OCI-LY1 (cell line): ENCODE results near the gene PHF2.

Experiments
- H2AFZ ChIP-seq: fragments of 200-600 bp; sonication (generic), shearing (Covaris generic); 2 replicates; pipeline ENCODE4 v1.6.0; 2014; ENCODE audit warnings: antibody characterized with exemption, mild to moderate bottlenecking, low read length
- H3F3A ChIP-seq: fragments of 200-600 bp; sonication (generic), shearing (Covaris generic); 2 replicates; pipeline ENCODE4 v1.6.0; 2014; ENCODE audit warnings: mild to moderate bottlenecking, antibody characterized with exemption, low read length, moderate library complexity; ENCODE audit not compliant: insufficient read depth
- H3K27ac ChIP-seq: fragments of 200-600 bp; sonication (generic); 2 replicates; pipeline ENCODE4 v1.5.1; 2014; ENCODE audit warnings: low read length, mixed run types, mild to moderate bottlenecking, low read depth; ENCODE audit not compliant: poor library complexity, severe bottlenecking
- H3K27me3 ChIP-seq: fragments of 200-600 bp; sonication (generic); 2 replicates; pipeline ENCODE4 v1.6.0; 2014; ENCODE audit warnings: antibody characterized with exemption, mild to moderate bottlenecking, low read length, moderate library complexity; ENCODE audit not compliant: insufficient read depth
- H3K36me3 ChIP-seq: fragments of 200-600 bp; sonication (generic); 2 replicates; pipeline ENCODE4 v1.6.1; 2014; ENCODE audit warnings: mild to moderate bottlenecking, antibody characterized with exemption, low read length, moderate library complexity, mixed read lengths; ENCODE audit not compliant: insufficient read depth
- H3K4me1 ChIP-seq: fragments of 200-600 bp; sonication (generic); 2 replicates; pipeline ENCODE4 v1.5.1; 2014; ENCODE audit warnings: mild to moderate bottlenecking, low read length, moderate library complexity; ENCODE audit not compliant: insufficient read depth, severe bottlenecking
- H3K4me2 ChIP-seq: fragments of 200-600 bp; sonication (generic), shearing (Covaris generic); 2 replicates; pipeline ENCODE4 v1.6.1; 2014; ENCODE audit warnings: low read length
- H3K4me3 ChIP-seq: fragments of 200-600 bp; sonication (generic); 2 replicates; pipeline ENCODE4 v1.5.1; 2014; ENCODE audit warnings: low read length, low read depth, mild to moderate bottlenecking, mixed read lengths; ENCODE audit not compliant: poor library complexity, severe bottlenecking
- H3K79me2 ChIP-seq: fragments of 200-600 bp; shearing (Covaris generic); 2 replicates; pipeline ENCODE4 v1.6.1; 2016; ENCODE audit warnings: mixed run types, low read length, mixed read lengths; ENCODE audit not compliant: insufficient read depth
- H3K9ac ChIP-seq: fragments of 200-600 bp; sonication (generic), shearing (Covaris generic); 2 replicates; pipeline ENCODE4 v1.6.1; 2014; ENCODE audit warnings: mild to moderate bottlenecking, low read length, mixed read lengths
- H3K9me2 ChIP-seq: fragments of 200-600 bp; sonication (generic), shearing (Covaris generic); 2 replicates; pipeline ENCODE4 v1.6.1; 2014; ENCODE audit warnings: low read depth, mild to moderate bottlenecking, low read length, mixed read lengths
- H3K9me3 ChIP-seq: fragments of 200-600 bp; shearing (Covaris generic); 2 replicates; pipeline ENCODE4 v1.6.1; 2014; ENCODE audit warnings: low read length, mixed read lengths
- H4K20me1 ChIP-seq: fragments of 200-600 bp; sonication (generic), shearing (Covaris generic); 2 replicates; pipeline ENCODE4 v1.6.0; 2016; ENCODE audit warnings: mild to moderate bottlenecking, low read length; ENCODE audit not compliant: insufficient read depth
- EZH2 ChIP-seq: fragments of 200-600 bp; sonication (generic), shearing (Covaris generic); IDR thresholded peaks from 2 replicates; pipeline ENCODE4 v1.8.0; 2017; ENCODE audit warnings: borderline replicate concordance, mixed run types, mild to moderate bottlenecking, antibody characterized with exemption, low read length, moderate library complexity, mixed read lengths
- TF ChIP-seq, protein P1 (sequence below): fragments of 200-600 bp; sonication (generic), shearing (Covaris generic); IDR thresholded peaks from 2 replicates; pipeline ENCODE4 v1.5.1; 2017; ENCODE audit warnings: mild to moderate bottlenecking, antibody characterized with exemption, low read length, moderate library complexity, mixed read lengths

The PHF2 gene

DNA sequence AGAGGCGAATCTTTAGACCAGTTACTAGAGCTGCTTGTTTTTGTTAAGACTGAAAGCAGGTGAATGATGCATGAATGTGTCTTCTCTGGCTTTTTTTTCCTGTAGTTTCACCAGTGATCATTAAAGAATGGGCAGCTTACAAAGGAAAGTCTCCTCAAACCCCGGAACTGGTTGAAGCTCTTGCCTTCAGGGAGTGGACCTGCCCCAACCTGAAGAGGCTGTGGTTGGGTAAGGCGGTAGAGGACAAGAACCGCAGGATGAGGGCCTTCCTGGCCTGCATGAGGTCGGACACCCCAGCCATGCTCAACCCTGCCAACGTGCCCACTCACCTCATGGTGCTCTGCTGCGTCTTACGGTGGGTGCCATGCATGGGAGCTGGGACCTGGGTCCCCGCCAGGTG lies 33.3 kb upstream of the PHF2 start:
- H4K20me1 ChIP-seq: no peaks in the 10 kb centered on the region
- H2AFZ ChIP-seq: no peak overlapping the region
- no peaks in the 10 kb centered on the region; the same call in none of the 2 replicates for H3K79me2 ChIP-seq
- H3K27me3 ChIP-seq: no peaks in the 10 kb centered on the region
- no peaks in the 10 kb centered on the region for H3K4me1 ChIP-seq
- no peaks in the 10 kb centered on the region for H3K9me3 ChIP-seq
- TF ChIP-seq, protein P1, sequence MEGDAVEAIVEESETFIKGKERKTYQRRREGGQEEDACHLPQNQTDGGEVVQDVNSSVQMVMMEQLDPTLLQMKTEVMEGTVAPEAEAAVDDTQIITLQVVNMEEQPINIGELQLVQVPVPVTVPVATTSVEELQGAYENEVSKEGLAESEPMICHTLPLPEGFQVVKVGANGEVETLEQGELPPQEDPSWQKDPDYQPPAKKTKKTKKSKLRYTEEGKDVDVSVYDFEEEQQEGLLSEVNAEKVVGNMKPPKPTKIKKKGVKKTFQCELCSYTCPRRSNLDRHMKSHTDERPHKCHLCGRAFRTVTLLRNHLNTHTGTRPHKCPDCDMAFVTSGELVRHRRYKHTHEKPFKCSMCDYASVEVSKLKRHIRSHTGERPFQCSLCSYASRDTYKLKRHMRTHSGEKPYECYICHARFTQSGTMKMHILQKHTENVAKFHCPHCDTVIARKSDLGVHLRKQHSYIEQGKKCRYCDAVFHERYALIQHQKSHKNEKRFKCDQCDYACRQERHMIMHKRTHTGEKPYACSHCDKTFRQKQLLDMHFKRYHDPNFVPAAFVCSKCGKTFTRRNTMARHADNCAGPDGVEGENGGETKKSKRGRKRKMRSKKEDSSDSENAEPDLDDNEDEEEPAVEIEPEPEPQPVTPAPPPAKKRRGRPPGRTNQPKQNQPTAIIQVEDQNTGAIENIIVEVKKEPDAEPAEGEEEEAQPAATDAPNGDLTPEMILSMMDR: no peak
- TF ChIP-seq EZH2: no peak
- H3K9me2 ChIP-seq: no peaks in the 10 kb centered on the region
- H3K27ac ChIP-seq: no peak overlapping the region
- no peak overlapping the region for H3K9ac ChIP-seq
- no peak overlapping the region for H3K4me2 ChIP-seq
- peaks cover 82% of the 10 kb centered on the region for H3K36me3 ChIP-seq
- H3F3A ChIP-seq: no peaks in the 10 kb centered on the region
- no peak overlapping the region for H3K4me3 ChIP-seq

DNA sequence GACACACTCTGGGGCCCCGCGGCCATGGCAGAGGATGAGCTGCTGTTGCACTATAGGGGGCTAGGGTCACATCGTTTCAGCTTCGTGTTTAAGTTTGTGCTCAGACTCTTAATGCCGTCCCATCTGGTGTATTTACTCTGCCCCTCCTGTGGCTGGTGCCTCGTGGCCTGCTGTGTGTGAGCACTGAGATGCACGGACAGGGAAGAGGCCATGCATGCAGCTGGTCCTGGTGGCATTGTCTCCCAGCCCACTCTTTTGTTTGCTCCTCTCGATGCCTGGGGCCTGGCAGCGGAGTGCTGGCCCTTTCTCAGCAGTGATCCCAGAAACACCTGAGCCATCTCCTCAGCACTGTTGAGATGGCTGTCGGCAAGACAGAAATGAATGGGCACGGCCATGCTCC lies 30.0 kb upstream of the PHF2 start:
- Histone ChIP-seq H3K4me3 (no peak overlapping the region), H3K27ac (no peak overlapping the region), H3K4me2 (no peak overlapping the region), H3K36me3 (peaks cover 83% of the 10 kb centered on the region), H3K9ac (no peak overlapping the region), H3K4me1 (no peaks in the 10 kb centered on the region), H3K79me2 (no peaks in the 10 kb centered on the region; the same call in none of the 2 replicates), H3K9me3 (no peaks in the 10 kb centered on the region), H3K9me2 (no peaks in the 10 kb centered on the region), H3F3A (no peaks in the 10 kb centered on the region), H2AFZ (no peak overlapping the region), H3K27me3 (no peaks in the 10 kb centered on the region), H4K20me1 (no peaks in the 10 kb centered on the region)
- TF ChIP-seq, protein P1: no peak
- no peak for TF ChIP-seq EZH2

DNA sequence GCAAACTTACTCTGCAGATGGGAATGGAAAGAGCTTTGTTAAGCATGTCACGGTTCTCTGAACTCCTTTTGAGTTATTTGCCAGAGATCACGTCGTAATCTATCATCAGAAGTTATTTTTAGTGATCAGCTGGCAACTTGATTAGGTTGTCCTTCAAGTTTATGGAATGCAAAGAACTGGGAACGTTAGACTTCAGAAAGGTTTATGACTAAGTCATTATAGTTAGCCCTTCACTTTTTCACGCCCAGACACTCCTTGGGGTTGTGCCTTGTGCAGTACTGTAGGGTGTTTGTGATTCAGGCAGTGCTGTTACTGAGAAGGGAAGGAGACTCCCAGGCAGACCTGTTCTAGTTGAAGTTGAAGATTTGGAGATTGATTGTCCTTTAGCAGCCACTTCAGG lies 26.8 kb upstream of the PHF2 start:
- no peaks in the 10 kb centered on the region for H3K79me2 ChIP-seq
- no peaks in the 10 kb centered on the region for H3K4me1 ChIP-seq
- no peaks in the 10 kb centered on the region for H3K27me3 ChIP-seq
- H3K4me2 ChIP-seq: no peak overlapping the region
- H4K20me1 ChIP-seq: no peaks in the 10 kb centered on the region
- H3K27ac ChIP-seq: no peak overlapping the region
- H3K9me3 ChIP-seq: no peaks in the 10 kb centered on the region
- no peaks in the 10 kb centered on the region for H3K9me2 ChIP-seq
- TF ChIP-seq, protein P1: no peak
- TF ChIP-seq EZH2: no peak
- no peak overlapping the region for H2AFZ ChIP-seq
- no peaks in the 10 kb centered on the region for H3F3A ChIP-seq
- H3K36me3 ChIP-seq: peaks cover 82% of the 10 kb centered on the region
- no peak overlapping the region for H3K9ac ChIP-seq
- H3K4me3 ChIP-seq: no peak overlapping the region
